ENCODE measurements around the gene STUM. TPM values are rescaled to one million over a fixed set of nuclear protein-coding genes. Genes with fewer than 3 reads are reported as not detected.

The STUM gene
- total and polyA plus RNA-seq, 2 experiments from 2014 or later = 0.71 to 7.6 TPM

- Histone ChIP-seq H3K4me1 (ENCODE audit: low read depth) (peaks cover 7% of the 10 kb centered on the region), H3K36me3 (no peaks in the 10 kb centered on the region), H3K4me3 (no peak overlapping the region), H3K27ac (no peak overlapping the region), H3K9me3 (ENCODE audit: low read depth) (no peaks in the 10 kb centered on the region), H3K27me3 (no peaks in the 10 kb centered on the region)
- TF ChIP-seq CTCF (IDR thresholded peaks at IDR 0.05; ENCODE audit: low read depth, low read length) = no peak
- no peak for DNase-seq (ENCODE audit: low read depth in 1 of 2, low spot score in 1 of 2)
Measured at GRCh38 chr1:226563666-226564065, 15.1 kb downstream of the STUM start.

GRCh38 chr1:226565476-226565875, 16.9 kb downstream of the STUM start:
- no peak for DNase-seq (ENCODE audit: low read depth in 1 of 2, low spot score in 1 of 2)
- H3K27ac ChIP-seq = no peak overlapping the region
- H3K4me1 ChIP-seq (ENCODE audit: low read depth) = peaks cover 7% of the 10 kb centered on the region
- H3K36me3 ChIP-seq = no peaks in the 10 kb centered on the region
- H3K4me3 ChIP-seq = no peak overlapping the region
- no peaks in the 10 kb centered on the region for H3K9me3 ChIP-seq (ENCODE audit: low read depth)
- no peaks in the 10 kb centered on the region for H3K27me3 ChIP-seq
- TF ChIP-seq CTCF (IDR thresholded peaks at IDR 0.05; ENCODE audit: low read depth, low read length) = no peak

GRCh38 chr1:226566234-226566633, 17.7 kb downstream of the STUM start:
- no peaks in the 10 kb centered on the region for H3K9me3 ChIP-seq (ENCODE audit: low read depth)
- TF ChIP-seq CTCF (IDR thresholded peaks at IDR 0.05; ENCODE audit: low read depth, low read length) = no peak

GRCh38 chr1:226566760-226567159, 18.2 kb downstream of the STUM start:
- Histone ChIP-seq H3K27me3 (no peaks in the 10 kb centered on the region), H3K36me3 (no peaks in the 10 kb centered on the region), H3K9me3 (ENCODE audit: low read depth) (no peaks in the 10 kb centered on the region), H3K4me1 (ENCODE audit: low read depth) (peaks cover 7% of the 10 kb centered on the region), H3K27ac (no peak overlapping the region), H3K4me3 (no peak overlapping the region)
- no peak for TF ChIP-seq CTCF (IDR thresholded peaks at IDR 0.05; ENCODE audit: low read depth, low read length)
- no peak for DNase-seq (ENCODE audit: low read depth in 1 of 2, low spot score in 1 of 2)

More at GRCh38 chr1:226566234-226566633, 17.7 kb downstream of the STUM start:
- H3K27ac ChIP-seq = no peak overlapping the region
- H3K36me3 ChIP-seq = no peaks in the 10 kb centered on the region
- no peaks in the 10 kb centered on the region for H3K27me3 ChIP-seq
- H3K4me1 ChIP-seq (ENCODE audit: low read depth) = peaks cover 7% of the 10 kb centered on the region
- DNase-seq (ENCODE audit: low read depth in 1 of 2, low spot score in 1 of 2) = no peak
- no peak overlapping the region for H3K4me3 ChIP-seq

- no peak overlapping the region for H3K4me3 ChIP-seq
- H3K9me3 ChIP-seq (ENCODE audit: low read depth) = no peaks in the 10 kb centered on the region
- peak; percentile 47 to 48 for DNase-seq (ENCODE audit: low read depth in 1 of 2, low spot score in 1 of 2)
- H3K36me3 ChIP-seq = no peaks in the 10 kb centered on the region
- H3K27ac ChIP-seq = peak overlapping the region; percentile 31
- peak; percentile 34 for TF ChIP-seq CTCF (IDR thresholded peaks at IDR 0.05; ENCODE audit: low read depth, low read length)
- no peaks in the 10 kb centered on the region for H3K27me3 ChIP-seq
- peaks cover 7% of the 10 kb centered on the region for H3K4me1 ChIP-seq (ENCODE audit: low read depth)
Measured at GRCh38 chr1:226568077-226568831, 19.7 kb downstream of the STUM start.
